ENCODE data around the gene CCDC88C.

DNA sequence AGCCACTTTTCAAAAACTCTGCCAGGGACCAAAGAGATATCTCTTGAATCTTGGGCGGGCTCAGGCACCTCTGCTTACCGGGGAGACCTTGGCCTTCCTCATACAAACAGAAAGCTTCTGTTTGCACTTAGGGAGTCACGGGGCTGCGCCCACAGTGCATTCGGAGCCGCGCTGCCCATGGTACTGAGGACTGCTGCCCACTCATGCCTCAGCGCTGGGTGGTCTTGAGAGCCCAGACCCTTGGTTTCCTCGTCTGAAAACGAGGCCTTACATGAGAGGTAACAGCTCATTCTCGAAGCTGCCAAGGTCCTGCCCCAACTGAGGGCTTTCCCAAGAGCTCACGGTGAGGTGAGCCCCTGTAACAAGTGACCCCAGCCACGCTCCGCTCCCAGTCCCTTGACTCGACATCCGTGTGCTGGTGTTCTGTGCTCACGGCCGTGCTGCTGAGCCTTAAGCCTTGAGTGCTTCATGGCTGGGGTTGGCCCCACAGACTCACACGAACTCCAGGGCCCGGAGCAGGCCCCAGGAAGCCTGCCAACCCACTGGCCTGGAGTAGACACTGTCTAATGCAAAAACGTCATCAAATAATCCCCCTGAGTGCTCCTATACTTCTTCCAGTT, 125.7 kb downstream of the CCDC88C start:
- TF ChIP-seq POLR2AphosphoS5 (IDR thresholded peaks at IDR 0.05; ENCODE audit: insufficient read depth, low read depth, low read length) (no peak), MYC (IDR thresholded peaks at IDR 0.05; ENCODE audit: low read depth, low read length) (no peak), MAX (IDR thresholded peaks at IDR 0.05; ENCODE audit: insufficient read depth, insufficient read length) (no peak)
- TF ChIP-seq, protein P1, sequence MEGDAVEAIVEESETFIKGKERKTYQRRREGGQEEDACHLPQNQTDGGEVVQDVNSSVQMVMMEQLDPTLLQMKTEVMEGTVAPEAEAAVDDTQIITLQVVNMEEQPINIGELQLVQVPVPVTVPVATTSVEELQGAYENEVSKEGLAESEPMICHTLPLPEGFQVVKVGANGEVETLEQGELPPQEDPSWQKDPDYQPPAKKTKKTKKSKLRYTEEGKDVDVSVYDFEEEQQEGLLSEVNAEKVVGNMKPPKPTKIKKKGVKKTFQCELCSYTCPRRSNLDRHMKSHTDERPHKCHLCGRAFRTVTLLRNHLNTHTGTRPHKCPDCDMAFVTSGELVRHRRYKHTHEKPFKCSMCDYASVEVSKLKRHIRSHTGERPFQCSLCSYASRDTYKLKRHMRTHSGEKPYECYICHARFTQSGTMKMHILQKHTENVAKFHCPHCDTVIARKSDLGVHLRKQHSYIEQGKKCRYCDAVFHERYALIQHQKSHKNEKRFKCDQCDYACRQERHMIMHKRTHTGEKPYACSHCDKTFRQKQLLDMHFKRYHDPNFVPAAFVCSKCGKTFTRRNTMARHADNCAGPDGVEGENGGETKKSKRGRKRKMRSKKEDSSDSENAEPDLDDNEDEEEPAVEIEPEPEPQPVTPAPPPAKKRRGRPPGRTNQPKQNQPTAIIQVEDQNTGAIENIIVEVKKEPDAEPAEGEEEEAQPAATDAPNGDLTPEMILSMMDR (IDR thresholded peaks at IDR 0.05; ENCODE audit: extremely low read depth in 1 of 2, insufficient read depth in 1 of 2, low read depth in 1 of 2, low read length in 2 of 2), result no peak

Measured in endothelial cell of umbilical vein (primary cell).